ENCODE measurements around the gene EIPR1. TPM values are rescaled to one million over a fixed set of nuclear protein-coding genes. Genes with fewer than 3 reads are reported as not detected.

EIPR1 gene
- total and polyA plus RNA-seq, 4 donors = 12.0 to 26.8 (median 23.4) TPM

- ATAC-seq (ENCODE audit: insufficient read depth, low FRiP score) = no peak
Measured at GRCh38 chr2:3142961-3143571, 234.6 kb downstream of the EIPR1 start.

DNA sequence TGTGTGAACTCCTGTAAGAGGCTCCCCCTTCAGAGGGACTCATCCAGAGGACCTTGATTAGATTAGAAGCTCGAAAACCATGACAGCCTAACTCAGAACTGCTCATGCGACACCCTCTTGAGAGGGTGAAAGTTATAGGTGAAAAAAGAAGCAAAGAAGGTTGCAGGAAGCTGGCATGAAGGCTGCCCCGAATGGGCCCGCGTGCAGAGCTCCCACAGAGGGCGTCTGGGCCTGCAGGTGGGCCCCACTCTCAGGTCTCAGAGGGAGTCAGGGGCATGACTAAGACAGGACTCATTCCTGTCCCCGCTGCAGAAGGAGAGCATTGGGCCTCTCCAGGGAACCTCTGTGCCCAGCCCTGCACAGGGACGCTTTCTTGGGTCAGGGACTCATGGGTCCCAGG, 235.4 kb downstream of the EIPR1 start:
- Histone ChIP-seq H3K9ac (ENCODE audit: insufficient read depth in 1 of 2, low read length in 2 of 2) (no peak overlapping the region), H3K36me3 (ENCODE audit: control insufficient read depth in 4 of 4, insufficient read depth in 4 of 4, low read length in 4 of 4) (no peaks in the 10 kb centered on the region), H3K4me3 (no peak overlapping the region), H3K9me3 (ENCODE audit: control insufficient read depth in 4 of 4, insufficient read depth in 3 of 4, low read length in 3 of 4) (peaks cover 0 to 4% (median 0%) of the 10 kb centered on the region in 4 donors), H3K27me3 (ENCODE audit: control insufficient read depth in 3 of 3, insufficient read depth in 3 of 3, low read length in 2 of 3) (no peaks in the 10 kb centered on the region), H3K27ac (ENCODE audit: low read depth in 1 of 2, low read length in 1 of 2) (no peak overlapping the region), H3K4me1 (ENCODE audit: control insufficient read depth in 5 of 5, insufficient read depth in 5 of 5, low read length in 5 of 5) (peaks cover 0 to 12% (median 0%) of the 10 kb centered on the region in 5 donors)
- TF ChIP-seq, protein P1, sequence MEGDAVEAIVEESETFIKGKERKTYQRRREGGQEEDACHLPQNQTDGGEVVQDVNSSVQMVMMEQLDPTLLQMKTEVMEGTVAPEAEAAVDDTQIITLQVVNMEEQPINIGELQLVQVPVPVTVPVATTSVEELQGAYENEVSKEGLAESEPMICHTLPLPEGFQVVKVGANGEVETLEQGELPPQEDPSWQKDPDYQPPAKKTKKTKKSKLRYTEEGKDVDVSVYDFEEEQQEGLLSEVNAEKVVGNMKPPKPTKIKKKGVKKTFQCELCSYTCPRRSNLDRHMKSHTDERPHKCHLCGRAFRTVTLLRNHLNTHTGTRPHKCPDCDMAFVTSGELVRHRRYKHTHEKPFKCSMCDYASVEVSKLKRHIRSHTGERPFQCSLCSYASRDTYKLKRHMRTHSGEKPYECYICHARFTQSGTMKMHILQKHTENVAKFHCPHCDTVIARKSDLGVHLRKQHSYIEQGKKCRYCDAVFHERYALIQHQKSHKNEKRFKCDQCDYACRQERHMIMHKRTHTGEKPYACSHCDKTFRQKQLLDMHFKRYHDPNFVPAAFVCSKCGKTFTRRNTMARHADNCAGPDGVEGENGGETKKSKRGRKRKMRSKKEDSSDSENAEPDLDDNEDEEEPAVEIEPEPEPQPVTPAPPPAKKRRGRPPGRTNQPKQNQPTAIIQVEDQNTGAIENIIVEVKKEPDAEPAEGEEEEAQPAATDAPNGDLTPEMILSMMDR (IDR thresholded peaks at IDR 0.05; ENCODE audit: control extremely low read depth, extremely low read depth) = no peak
- WGBS, 2 donors = 91 to 94% methylated on average over 8 of the region's 8 CpGs
- DNase-seq (no peak), ATAC-seq (ENCODE audit: insufficient read depth, low FRiP score) (no peak)

More at GRCh38 chr2:3142961-3143571, 234.6 kb downstream of the EIPR1 start:
- H3K9me3 ChIP-seq (ENCODE audit: control insufficient read depth in 4 of 4, insufficient read depth in 3 of 4, low read length in 3 of 4) = no peaks in the 10 kb centered on the region
- TF ChIP-seq, protein P1 (IDR thresholded peaks at IDR 0.05; ENCODE audit: control extremely low read depth, extremely low read depth) = no peak
- H3K27ac ChIP-seq (ENCODE audit: low read depth in 1 of 2, low read length in 1 of 2) = no peak overlapping the region
- H3K27me3 ChIP-seq (ENCODE audit: control insufficient read depth in 3 of 3, insufficient read depth in 3 of 3, low read length in 2 of 3) = no peaks in the 10 kb centered on the region
- H3K4me3 ChIP-seq = no peak overlapping the region
- no peaks in the 10 kb centered on the region for H3K36me3 ChIP-seq (ENCODE audit: control insufficient read depth in 4 of 4, insufficient read depth in 4 of 4, low read length in 4 of 4)
- no peak for DNase-seq
- WGBS, 2 donors = 88 to 93% methylated on average over 18 of the region's 18 CpGs
- H3K4me1 ChIP-seq (ENCODE audit: control insufficient read depth in 5 of 5, insufficient read depth in 5 of 5, low read length in 5 of 5) = peaks cover 0 to 12% (median 0%) of the 10 kb centered on the region in 5 donors
- H3K9ac ChIP-seq (ENCODE audit: insufficient read depth in 1 of 2, low read length in 2 of 2) = no peak overlapping the region

DNA sequence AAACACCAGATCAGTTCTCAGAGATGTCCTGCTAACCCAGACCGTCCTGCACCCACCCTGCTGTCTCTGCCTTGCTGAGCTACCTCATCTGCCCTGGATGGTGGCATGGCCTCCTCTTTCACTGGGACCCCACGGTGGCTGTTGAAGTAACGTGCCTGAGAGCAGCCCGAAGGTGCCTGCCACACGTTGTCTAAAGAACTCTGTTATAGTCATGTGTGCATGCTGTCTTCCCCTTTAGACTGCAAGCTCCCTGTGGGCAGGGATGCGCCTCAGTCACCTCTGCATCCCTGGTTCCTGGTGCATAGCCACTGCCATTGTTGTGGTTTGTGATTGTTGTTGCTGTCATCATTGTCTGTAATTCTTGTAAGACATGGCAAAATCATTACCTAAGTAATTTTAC, 235.9 kb downstream of the EIPR1 start:
- TF ChIP-seq, protein P1 (IDR thresholded peaks at IDR 0.05; ENCODE audit: control extremely low read depth, extremely low read depth) = no peak
- Histone ChIP-seq H3K4me3 (no peak overlapping the region), H3K9ac (ENCODE audit: insufficient read depth in 1 of 2, low read length in 2 of 2) (no peak overlapping the region), H3K4me1 (ENCODE audit: control insufficient read depth in 5 of 5, insufficient read depth in 5 of 5, low read length in 5 of 5) (peaks cover 0 to 12% (median 0%) of the 10 kb centered on the region in 5 donors), H3K36me3 (ENCODE audit: control insufficient read depth in 4 of 4, insufficient read depth in 4 of 4, low read length in 4 of 4) (no peaks in the 10 kb centered on the region), H3K9me3 (ENCODE audit: control insufficient read depth in 4 of 4, insufficient read depth in 3 of 4, low read length in 3 of 4) (peaks cover 0 to 4% (median 0%) of the 10 kb centered on the region in 4 donors), H3K27ac (ENCODE audit: low read depth in 1 of 2, low read length in 1 of 2) (no peak overlapping the region), H3K27me3 (ENCODE audit: control insufficient read depth in 3 of 3, insufficient read depth in 3 of 3, low read length in 2 of 3) (no peaks in the 10 kb centered on the region)
- ATAC-seq (ENCODE audit: insufficient read depth, low FRiP score) (no peak), DNase-seq (no peak)
- 95% methylated on average over 6 of the region's 6 CpGs for WGBS, 2 donors

DNA sequence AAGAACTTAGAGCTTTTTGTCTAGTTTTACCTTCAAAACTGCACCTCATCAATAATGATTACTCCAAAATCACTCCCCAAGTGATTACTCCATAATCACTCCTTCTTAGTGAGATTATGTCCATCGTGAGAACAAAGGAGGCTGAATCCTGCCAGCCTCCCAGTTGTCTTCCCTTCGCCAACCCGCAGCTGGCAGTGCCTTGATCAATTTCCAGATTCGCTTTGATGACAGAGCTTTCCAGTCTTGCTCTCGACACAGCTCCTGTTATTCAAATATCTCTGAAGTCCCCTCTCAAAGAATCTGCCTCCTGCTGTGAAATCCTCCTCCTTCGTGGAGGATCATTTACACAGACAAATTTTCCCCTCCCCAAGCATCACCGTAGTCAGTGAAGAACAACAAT, 237.7 kb downstream of the EIPR1 start:
- WGBS, 2 donors = 76 to 86% methylated on average over 7 of the region's 7 CpGs
- no peaks in the 10 kb centered on the region for H3K27me3 ChIP-seq (ENCODE audit: control insufficient read depth in 3 of 3, insufficient read depth in 3 of 3, low read length in 2 of 3)
- H3K4me3 ChIP-seq = no peak overlapping the region
- H3K9ac ChIP-seq (ENCODE audit: insufficient read depth in 1 of 2, low read length in 2 of 2) = no peak overlapping the region
- DNase-seq = no peak
- no peaks in the 10 kb centered on the region for H3K4me1 ChIP-seq (ENCODE audit: control insufficient read depth in 5 of 5, insufficient read depth in 5 of 5, low read length in 5 of 5)
- TF ChIP-seq, protein P1 (IDR thresholded peaks at IDR 0.05; ENCODE audit: control extremely low read depth, extremely low read depth) = no peak
- no peaks in the 10 kb centered on the region for H3K36me3 ChIP-seq (ENCODE audit: control insufficient read depth in 4 of 4, insufficient read depth in 4 of 4, low read length in 4 of 4)
- no peak overlapping the region for H3K27ac ChIP-seq (ENCODE audit: low read depth in 1 of 2, low read length in 1 of 2)
- H3K9me3 ChIP-seq (ENCODE audit: control insufficient read depth in 4 of 4, insufficient read depth in 3 of 4, low read length in 3 of 4) = peaks cover 0 to 4% (median 2%) of the 10 kb centered on the region in 4 donors
- no peak for ATAC-seq (ENCODE audit: insufficient read depth, low FRiP score)
